CD4-positive, alpha-beta T cell treated with Interleukin-15 for 1 hour (primary cell): ENCODE data around the gene PHF1.
A peak's percentile ranks its signal among the peaks of the same experiment; 100 is the strongest.
"Not testable (repeated sequence)": the region's sequence is repeated elsewhere in the genome, so short reads cannot be mapped to it uniquely, and the experiment has no call there.

Experiments used
- DNase-seq: peaks from one replicate; pipeline ENCODE4 v3.0.0-alpha.2; 2020

PHF1 gene

DNA sequence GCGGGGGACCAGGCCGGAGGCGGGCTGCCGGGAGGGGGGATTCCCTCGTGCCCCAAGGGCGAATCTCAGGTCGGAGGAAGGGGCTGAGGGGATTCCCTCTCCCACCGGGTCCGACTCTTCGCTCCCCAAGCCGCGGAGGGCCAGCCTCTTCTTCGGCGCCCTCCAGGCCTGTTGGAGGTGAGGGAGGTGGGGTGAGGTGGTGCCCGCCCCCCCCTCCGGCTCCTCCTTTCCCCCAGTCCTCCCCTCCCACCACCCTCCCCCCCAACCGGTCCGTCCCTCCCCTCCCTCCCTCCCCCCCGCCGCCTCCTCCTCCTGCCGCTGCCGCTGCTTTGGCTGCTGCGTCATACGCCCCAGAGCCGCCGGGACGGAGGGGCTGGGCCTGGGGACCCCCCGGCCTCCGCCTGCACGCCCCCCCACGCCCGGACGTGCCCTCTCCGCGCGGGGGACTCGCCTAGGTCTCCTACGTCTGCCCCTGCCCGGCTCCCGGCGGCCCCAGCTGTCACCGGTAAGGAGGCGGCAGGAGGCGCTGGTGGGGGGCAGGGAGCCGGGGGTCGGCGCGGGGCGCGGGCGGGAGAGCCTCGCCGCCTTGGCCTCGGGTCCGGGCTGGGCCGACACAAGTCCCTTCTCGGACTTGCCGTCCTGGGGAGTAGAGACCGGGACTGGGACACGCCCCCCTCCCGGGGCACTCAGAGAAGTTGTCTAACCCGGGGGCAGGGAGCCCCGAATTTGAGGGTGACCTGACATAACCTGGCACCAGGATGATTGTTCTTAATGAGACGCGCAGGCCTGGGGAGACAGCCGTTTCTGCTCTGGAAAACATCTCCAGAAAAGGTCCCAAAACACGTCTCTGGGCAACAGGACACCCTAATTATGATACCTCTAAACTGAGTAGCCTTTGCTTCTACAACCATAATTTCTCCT, at the start of gene PHF1:
TSS of gene PHF1 (plus strand) at position 304 of the 921 bp plus-strand sequence. CDS start 1,250 bp downstream, outside the sequence.
- DNase-seq: no peak

DNA sequence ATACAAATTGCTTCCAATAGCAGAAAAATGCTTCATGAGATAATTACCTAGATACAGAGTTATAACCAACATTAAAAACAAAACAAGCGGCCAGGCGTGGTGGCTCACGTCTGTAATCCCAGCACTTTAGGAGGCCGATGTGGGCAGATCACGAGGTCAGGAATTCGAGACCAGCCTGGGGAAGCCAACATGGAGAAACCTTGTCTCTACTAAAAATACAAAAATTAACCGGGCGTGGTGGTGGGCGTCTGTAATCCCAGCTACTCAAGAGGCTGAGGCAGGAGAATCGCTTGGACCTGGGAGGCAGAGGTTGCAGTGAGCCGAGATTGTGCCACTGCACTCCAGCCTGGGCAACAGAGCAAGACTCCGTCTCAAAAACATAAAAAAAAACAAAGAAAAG, 47.3 kb upstream of the PHF1 start:
- not testable (repeated sequence) for DNase-seq

DNA sequence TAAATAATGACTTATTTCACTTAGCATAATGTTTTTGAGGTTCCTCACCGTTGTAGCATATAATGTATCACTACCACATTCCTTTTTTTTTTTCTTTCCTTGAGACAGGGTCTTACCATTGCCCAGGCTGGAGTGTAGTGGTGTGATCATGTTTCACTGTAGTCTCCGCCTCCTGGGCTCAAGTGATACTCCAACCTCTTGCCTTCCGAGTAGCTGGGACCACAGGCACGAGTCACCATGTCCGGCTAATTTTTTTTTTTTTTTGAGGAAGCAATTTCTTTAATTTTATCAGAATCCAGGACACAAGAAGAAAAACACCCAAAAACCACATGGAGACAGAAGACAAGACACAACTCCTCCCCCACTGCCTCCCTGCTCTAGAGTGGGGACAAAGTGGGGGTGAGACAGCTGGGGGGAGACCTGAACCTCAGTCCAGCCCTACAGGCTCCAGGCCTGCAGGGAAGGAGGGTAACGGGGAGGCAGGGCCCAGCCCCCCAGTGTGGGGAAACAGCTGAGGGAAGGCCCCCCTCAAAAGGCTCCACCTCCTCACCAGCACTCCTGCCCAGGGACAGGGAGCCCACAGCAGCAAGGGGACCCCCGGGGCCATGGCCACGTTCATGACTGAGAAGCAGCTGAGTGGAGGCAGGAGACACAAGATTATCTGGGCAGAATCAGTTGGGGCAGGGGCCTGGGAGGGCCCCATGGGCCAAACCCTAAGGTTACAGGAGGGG, 46.2 kb upstream of the PHF1 start:
- DNase-seq: not testable (repeated sequence)

DNA sequence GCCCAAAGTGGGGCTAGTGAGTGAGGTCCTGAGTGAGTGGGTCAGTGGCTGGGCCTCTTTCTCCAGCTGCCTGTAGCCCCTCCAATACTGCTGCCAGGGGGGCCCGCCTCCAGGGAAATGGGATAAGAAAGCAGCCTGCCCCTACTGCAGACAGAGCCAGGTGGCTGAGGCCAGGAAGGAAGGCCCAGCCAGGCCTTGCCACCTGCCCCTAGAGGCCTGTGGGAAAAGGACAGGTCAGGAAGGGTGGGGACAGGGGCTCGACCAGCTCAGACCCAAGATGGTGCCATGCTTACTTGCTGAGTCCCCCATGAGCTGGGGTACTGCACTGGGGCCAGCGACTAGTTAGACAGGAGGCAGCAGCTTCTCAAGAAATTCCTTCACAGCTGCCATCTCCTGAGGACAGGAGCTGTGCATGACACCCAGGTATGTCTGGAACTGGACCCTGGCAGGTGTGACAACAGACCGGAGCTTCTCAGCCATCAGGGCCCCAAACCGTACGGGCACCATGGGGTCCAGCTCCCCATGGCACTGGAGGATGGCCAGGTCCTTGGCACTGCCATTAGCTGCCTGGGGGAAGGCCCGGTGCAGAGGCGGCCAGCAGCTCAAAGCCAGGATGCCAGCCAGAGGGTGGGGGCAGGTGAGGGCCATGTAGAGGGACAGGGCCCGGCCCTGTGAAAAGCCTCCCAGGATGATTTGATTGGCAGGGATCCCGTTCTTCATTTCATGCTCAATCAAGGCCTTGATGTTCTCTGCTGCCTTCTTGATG, 45.4 kb upstream of the PHF1 start:
- DNase-seq: not testable (repeated sequence)

DNA sequence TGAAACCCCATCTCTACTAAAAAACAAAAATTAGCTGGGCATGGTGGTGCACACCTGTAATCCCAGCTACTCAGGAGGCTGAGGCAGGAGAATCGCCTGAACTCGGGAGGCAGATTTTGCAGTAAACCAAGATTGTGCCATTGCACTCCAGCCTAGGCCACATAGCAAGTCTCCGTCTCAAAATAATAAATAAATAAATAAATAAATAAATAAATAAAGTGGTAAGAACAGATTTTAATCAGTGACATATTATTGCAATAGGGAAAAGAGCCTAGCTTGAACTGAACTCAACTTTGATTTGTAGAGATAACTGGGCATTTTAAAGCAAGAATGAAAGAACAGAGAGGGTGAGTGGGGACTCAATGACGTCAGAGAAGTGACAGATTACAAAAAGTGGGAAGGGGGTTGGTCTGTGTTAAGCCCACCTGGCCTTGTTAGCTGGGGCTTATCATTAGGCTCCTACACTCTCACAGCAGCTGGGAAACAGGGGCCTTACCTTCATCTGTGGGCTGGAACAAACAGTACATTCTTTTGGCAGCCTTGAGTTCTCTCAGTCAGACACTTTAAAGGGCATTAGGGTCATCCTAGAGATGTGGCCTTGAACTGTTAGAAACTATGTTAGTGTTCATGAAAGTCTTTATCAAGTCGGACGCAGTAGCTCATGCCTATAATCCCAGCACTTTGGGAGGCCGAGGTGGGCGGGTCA, 43.7 kb upstream of the PHF1 start:
- DNase-seq: no peak

DNA sequence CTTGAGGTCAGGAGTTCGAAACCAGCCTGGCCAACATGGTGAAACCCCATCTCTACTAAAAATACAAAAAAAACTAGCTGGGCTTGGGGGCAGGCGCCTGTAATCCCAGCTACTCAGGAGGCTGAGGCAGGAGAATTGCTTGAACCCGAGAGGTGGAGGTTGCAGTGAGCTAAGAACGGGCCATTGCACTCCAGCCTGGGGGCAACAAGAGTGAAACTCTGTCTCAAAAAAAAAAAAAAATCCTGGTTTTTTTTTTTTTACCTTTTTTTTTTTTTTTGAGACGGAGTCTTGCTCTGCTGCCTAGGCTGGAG, 43.1 kb upstream of the PHF1 start:
- not testable (repeated sequence) for DNase-seq

DNA sequence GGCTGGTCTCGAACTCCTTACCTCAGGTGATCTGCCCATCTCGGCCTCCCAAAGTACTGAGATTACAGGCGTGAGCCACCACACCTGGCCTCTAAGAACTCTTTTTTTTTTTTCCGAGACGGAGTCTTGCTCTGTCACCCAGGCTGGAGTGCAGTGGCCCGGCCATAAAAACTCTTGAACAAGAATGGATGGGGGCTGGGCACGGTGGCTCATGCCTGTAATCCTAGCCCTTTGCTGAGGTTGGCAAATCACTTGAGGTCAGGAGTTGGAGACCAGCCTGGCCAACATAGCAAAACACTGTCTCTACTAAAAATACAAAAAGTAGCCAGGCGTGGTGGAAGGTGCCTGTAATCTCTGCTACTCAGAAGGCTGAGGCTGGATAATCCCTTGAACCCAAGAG, 38.9 kb upstream of the PHF1 start:
- not testable (repeated sequence) for DNase-seq

DNA sequence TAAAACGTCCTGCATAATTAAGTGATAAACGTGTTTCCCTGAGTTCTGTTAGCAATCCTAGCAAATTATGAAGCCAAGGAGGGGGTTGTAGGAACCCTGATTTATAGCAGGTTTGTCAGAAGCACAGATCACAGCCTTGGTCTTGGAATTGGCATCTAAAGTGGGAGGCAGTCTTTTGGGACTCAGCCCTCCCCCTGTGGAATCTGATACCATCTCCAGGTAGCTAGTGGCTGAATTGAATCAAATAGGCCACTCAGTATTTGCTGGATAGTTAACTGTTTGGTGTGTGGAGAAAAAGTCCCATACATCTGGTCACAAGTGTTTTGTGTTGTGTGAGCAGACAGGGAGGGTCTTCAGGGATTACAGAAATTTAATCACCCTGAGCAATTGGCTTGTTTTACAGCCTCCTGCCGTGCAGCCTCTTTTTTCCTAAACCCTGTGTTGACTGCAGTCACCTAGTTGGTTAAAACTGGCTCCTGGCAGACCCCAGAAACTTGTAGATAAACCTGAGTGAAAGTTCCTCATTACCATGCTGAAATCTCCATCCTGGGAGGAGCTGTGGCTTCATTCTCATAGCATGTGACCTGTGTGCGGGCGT, 38.2 kb upstream of the PHF1 start:
- DNase-seq: no peak

DNA sequence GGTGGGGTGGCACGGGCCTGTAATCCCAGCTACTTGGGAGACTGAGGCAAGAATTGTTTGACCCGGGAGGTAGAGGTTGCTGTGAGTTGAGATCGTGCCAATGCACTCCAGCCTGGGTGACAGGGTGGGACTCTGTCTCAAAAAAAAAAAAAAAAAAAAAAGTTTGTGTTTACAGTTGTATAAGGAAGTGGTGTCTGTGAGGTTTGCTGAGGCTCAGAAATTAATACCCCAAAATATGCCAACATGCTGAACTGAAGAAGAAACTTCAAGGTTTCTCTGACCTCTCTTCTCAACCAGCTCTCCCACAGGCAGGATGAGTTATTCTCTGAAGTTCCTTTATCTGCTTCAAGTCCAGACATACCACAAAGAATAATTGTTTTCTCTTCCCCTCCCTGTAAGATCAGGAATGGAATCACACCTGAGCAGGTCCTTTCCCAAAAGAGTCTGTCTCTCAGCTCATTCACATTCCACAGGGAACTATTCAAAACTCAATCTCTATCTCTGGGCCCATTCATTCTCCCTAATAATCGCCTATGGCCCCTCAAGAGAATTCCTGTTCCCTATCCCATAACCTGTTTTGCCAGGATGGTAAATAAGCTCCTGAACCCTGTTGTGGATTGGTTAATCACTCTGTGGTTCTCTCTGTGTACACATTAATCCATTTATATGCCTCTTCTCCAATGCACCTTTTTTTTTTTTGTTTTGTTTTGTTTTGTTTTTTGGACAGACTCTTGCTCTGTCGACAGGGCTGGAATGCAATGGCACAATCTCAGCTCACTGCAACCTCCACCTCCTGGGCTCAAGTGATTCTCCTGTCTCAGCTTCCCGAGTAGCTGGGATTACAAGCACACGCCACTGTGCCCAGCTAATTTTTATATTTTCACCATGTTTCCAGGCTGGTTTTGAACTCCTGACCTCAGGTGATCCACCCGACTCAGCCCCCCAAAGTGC, 36.6 kb upstream of the PHF1 start:
- no peak for DNase-seq

DNA sequence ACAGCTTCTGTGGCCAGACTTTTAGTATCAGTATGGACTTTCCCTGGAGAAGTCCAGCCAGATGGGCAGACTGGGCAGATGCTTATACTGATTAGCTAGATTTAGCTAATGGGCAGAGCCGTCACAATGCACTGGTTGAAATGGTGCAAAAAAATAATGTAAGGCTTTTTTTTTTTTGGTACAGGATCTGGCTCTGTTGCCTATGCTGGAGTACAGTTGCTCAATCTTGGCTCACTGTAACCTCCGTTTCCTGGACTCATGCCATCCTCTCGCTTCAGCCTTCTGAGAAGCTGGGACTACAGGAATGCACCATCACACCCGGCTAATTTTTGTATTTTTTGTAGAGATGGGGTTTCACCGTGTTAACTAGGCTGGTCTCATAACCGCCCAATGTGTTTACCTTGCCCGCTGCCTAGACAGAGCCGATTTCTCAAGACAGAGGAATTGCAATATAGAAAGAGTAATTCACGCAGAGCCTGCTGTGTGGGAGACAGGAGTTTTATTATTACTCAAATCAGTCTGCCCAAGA, 35.6 kb upstream of the PHF1 start:
- DNase-seq: no peak

DNA sequence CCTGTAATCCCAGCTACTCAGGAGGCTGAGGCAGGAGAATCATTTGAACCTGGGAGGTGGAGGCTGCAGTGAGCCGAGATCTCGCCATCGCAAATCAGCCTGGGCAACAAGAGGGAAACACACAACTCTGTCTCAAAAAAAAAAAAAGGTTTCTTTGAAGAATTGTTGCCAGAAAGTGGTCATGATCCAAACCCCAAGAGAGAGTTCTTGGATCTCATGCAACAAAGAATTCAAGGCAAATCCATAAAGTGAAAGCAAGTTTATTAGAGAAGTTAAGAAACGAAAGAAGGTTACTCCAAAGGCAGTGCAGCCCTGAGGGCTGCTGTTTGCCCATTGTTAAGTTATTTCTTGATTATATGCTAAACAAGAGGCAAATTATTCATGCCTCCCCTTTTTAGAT, 33.6 kb upstream of the PHF1 start:
- DNase-seq: no peak

DNA sequence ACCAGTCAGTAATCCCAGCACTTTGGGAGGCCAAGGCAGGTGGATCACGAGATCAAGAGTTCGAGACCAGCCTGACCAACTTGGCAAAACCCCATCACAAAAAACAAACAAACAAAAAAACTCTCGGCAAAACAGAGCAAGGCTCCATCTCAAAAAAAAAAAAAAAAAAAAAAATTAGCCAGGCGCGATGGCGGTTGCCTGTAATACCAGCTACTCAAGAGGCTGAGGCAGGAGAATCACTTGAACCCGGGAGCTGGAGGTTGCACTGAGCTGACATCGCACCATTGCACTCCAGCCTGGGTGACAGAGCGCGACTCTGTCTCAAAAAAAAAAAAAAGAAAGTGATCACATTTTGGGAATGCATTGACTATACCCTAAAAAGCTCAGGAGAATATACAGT, 31.6 kb upstream of the PHF1 start:
- DNase-seq: not testable (repeated sequence)

DNA sequence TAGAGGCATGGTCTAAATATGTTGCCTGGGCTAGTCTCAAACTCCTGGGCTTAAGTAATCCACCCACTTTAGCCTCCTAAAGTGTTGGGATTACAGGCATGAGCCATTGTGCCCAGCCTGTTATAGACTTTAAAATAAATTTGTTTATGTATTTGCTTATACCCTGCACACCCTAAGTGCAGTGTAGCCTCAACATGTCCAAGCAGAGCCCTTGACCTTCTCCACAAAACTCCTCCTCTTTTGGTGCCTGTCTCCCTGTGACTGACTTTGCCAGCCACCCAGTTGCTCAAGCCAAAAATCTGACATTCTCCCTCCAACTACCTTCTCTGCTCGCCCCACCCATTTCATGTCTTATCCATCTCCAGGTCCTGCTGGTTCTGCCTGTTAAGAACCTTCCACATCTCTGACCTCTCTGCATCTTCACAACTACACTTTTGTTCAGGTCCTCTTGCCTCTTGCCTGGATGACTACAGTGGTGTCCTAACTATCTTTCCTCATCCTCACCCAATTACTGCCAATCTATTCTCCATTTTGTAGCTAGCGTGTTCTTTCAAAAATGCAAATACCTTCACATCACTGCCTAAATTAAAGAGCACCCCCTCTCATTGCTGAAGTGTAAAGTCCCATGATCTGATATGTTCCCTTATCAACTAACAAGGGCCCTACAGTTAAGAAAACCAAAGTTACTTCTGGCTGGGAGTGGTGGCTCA, 30.4 kb upstream of the PHF1 start:
- no peak for DNase-seq

DNA sequence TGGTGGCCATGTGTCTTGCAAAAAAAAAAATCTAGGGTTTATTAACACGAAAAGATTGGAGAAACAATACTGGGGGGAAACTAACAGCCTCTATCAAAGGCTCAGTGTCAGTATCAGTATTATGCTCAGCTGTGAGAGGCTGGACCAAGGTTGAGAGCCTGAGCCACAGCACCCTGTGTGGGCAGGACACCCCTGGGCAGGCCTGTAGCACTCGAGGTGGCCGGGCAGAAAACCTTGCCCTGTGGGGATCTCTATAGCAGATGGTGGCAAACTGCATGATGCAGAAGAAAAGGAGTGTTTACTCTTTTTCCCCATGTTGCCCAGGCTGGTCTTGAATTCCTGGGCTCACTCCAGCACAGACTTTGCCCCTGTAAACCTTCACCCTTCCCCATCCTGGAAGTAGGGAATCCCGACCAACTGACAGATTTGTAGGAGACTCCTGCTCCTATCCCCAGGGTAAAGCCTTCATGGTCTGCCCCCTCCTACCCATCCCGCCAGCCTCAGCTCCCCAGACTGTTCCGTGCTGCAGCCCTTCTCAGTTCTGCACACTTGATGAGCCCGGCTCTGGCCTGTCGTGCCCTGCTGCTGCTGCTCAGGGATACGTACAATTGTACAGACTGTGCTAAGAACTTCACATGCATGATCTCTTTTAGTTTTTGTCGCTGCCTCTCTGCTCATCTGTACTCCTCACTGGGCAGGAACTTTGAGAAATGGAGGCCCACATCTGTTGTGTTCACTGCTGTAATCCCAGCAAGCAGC, 27.2 kb upstream of the PHF1 start:
- no peak for DNase-seq

DNA sequence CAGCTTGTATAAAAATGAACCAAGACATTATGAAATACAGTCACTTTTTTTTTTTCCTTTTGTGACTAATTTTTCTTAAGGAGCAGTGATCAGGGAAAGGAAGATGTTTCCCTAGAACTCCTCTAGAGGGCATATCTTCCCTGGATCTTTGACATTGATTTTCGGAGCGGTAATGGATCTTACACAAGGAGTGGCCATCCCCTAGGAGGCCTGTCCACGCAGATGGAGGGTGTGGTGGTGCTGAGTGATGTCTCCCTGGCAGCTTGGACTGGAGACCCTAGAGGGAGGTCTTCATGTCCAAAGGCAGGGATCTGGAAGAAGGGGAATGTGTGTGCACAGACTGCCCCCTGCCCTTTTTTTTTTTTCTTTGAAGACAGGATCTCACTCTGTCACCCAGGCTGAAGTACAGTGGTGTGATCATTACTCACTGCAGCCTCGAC, 26.2 kb upstream of the PHF1 start:
- no peak for DNase-seq

DNA sequence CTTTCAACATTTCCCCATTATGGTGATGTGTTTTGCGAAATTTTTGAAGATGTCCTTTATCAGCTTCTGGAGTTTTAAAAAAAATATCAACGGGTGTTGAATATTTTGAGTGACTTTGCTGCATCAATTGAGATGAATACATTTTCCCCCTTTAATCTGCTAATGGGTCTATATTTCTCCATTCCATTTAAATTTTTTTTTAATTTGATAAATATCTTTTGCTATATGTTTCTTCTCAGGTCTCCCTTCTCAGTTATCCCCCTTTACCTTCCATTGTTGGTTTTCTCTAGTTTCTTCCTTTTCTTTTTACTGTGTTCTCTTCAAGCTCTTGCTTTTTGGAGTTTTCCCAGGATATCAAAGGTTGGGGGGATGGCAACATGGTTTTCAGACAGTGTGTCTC, 20.6 kb upstream of the PHF1 start:
- no peak for DNase-seq

DNA sequence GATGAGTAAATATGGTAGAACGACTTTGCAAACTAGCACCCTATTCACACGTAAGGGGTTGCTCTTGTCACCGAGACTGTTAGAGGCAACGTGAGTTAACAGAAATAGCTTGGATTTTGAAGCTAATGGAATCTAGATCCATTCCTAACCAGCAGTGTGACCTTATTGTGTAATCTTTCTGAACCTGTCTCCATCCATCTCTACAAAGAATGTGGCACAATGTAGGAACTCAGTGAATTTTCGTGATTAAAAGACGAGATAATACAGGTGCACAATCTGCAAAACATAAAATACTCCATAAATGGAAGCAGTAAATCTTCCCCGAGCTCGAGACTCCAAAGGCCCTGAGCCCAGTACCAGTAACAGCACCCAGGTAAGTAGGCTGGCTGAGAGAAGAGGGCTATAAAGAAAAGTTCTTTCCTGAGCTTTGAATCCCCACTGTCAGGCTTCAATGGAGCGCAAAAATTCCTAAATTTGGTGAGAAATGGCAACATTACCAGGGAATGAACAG, 20.0 kb upstream of the PHF1 start:
- DNase-seq: no peak

DNA sequence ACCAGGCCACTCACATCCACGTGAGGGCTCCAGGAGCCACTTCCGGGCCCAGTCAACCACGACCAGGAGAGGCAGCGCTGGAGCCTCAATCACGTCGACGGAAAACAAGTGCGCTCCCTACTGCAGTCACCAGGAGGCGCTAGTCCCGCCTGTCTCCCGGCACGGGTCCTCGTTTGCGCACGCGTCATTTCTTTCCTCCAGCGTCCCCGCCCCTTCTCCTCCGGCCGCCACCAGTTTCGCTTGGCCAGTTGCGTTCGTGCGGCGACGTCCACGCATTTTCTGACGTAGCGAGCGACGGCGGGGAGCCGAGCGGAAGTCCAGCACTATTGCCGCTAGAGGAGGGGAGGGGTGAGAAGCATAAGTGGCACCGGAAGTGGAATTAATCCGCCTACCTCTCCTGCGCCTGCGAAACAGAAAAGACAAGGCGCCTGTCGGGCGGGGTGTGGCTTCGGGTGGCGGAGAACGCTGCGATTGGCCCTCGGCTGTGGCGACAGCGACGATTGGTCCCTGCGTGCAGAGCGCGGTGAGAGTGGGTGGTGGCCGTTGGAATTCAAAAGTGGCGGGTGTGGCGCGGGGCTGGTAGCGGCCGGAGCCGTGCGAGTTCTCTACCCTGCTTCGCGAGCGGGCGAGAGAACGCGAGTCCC, 19.4 kb upstream of the PHF1 start, which contains the start of gene KIFC1:
TSS of gene KIFC1 (plus strand) at position 546 of the 644 bp plus-strand sequence. CDS start 163 bp downstream, outside the sequence.
- DNase-seq: peak; percentile 100
